ENCODE measurements around the gene IGFBPL1.

- TF ChIP-seq CTCF (conservative IDR thresholded peaks at IDR 0.05), result no peak
- TF ChIP-seq EZH2 (IDR thresholded peaks at IDR 0.05; ENCODE audit: low read depth), result no peak
These were observed 43.3 kb downstream of the IGFBPL1 start for GRCh38 chr9:38380872-38381534.

Measured in PC-9 (cell line).